Measurements from ENCODE around the gene CMTM2. TPM values are rescaled to one million over a fixed set of nuclear protein-coding genes. Genes with fewer than 3 reads are reported as not detected.

Gene CMTM2
- total and polyA plus RNA-seq, 2 of the 4 experiments (the other 2 are of a cell fraction): not detected

- WGBS, 2 experiments (ENCODE audit: extremely low coverage in 2 of 2, insufficient read length in 1 of 2): no CpG with 5 or more reads among the region's 2 CpGs
- no peak overlapping the region for H4K5ac ChIP-seq (ENCODE audit: low read depth, low read length)
- no peaks in the 10 kb centered on the region for H3K9me1 ChIP-seq (ENCODE audit: insufficient read depth, low read length)
- dilution Hi-C loops (cut with HindIII; ENCODE audit: low sequenced_read_pairs, unreplicated experiment) (no loop called here), intact Hi-C loops (cut with micrococcal nuclease) (no loop called here), in situ Hi-C loops (cut with MboI; ENCODE audit: low sequenced_read_pairs) (no loop called here)
- no TSS peak for BruUV-seq (replicated peaks)
- no peak overlapping the region for H2BK15ac ChIP-seq (ENCODE audit: low read depth, low read length)
- no peak overlapping the region for H4K91ac ChIP-seq (ENCODE audit: insufficient read depth, low read depth, low read length)
- no peak overlapping the region for H2AK9ac ChIP-seq (replicated peaks; ENCODE audit: low read depth, low read length, poor library complexity)
- no peak overlapping the region for H3K4ac ChIP-seq (ENCODE audit: low read depth, low read length)
- POLR2A ChIA-PET (ENCODE audit: unreplicated experiment): no interaction called here
- H3K56ac ChIP-seq (ENCODE audit: extremely low read depth, insufficient read depth, low read length): no peak overlapping the region
- H2AFZ ChIP-seq (replicated peaks; ENCODE audit: low read length, poor library complexity): no peak overlapping the region
- no peak overlapping the region for H3K23ac ChIP-seq (ENCODE audit: low read depth, low read length)
- H2BK120ac ChIP-seq (ENCODE audit: low read depth, low read length): no peak overlapping the region
- no peak overlapping the region for H2BK20ac ChIP-seq (ENCODE audit: low read depth, low read length)
- no peaks in the 10 kb centered on the region for H3K9me3 ChIP-seq (ENCODE audit: control insufficient read depth, insufficient read depth, low read length)
- no peak overlapping the region for H3K18ac ChIP-seq (ENCODE audit: low read depth, low read length)
- no peaks in the 10 kb centered on the region for H3K4me1 ChIP-seq (ENCODE audit: control insufficient read depth, insufficient read depth, low read length)
- no peak overlapping the region for H3K14ac ChIP-seq (replicated peaks; ENCODE audit: low read depth, low read length)
- no peak overlapping the region for H4K8ac ChIP-seq (ENCODE audit: low read depth in 2 of 2, low read length in 2 of 2)
- peaks cover 25% of the 10 kb centered on the region for H3K36me3 ChIP-seq (ENCODE audit: control insufficient read depth, insufficient read depth, low read length)
- DNase-seq: no peak
- no peaks in the 10 kb centered on the region for H3K27me3 ChIP-seq (ENCODE audit: control insufficient read depth, insufficient read depth, low read length)
- H3K9ac ChIP-seq (ENCODE audit: low read depth, low read length): no peak overlapping the region
- no peak overlapping the region for H2BK5ac ChIP-seq (ENCODE audit: low read depth, low read length, poor library complexity, severe bottlenecking)
- H3K4me2 ChIP-seq (ENCODE audit: low read depth, low read length): no peak overlapping the region
- no peak overlapping the region for H3K4me3 ChIP-seq (ENCODE audit: insufficient read depth, low read depth, low read length)
- CTCF ChIA-PET: interaction anchor here (1.0 kb wide), 1 partner anchor 52 kb away, joined by 3 read pairs; no protein-coding TSS in a partner anchor
- H3K27ac ChIP-seq (ENCODE audit: insufficient read depth, low read length): no peak overlapping the region
- H4K20me1 ChIP-seq (ENCODE audit: insufficient read depth, low read length): 0 out of 2 replicates have a peak, but pooled peaks cover 3% of the 10 kb centered on the region
- H3K79me1 ChIP-seq (ENCODE audit: low read depth in 1 of 2, low read length in 2 of 2): peaks cover 15 to 41% of the 10 kb centered on the region in 2 experiments; a peak in 3 of 4 replicates
- TF ChIP-seq USF2 (IDR thresholded peaks at IDR 0.05; ENCODE audit: low read depth, low read length): no peak
- TF ChIP-seq POLR2A (IDR thresholded peaks at IDR 0.05; ENCODE audit: low read depth, low read length): no peak
- TF ChIP-seq CTCF (conservative IDR thresholded peaks at IDR 0.05; ENCODE audit: low read depth, low read length): no peak
- no peak for TF ChIP-seq CHD1 (IDR thresholded peaks at IDR 0.05; ENCODE audit: low read depth, low read length)
- no peak for TF ChIP-seq ELK1 (IDR thresholded peaks at IDR 0.05; ENCODE audit: borderline replicate concordance, low read depth, low read length)
- no peak for TF ChIP-seq MAZ (IDR thresholded peaks at IDR 0.05; ENCODE audit: borderline replicate concordance, low read depth, low read length)
- no peak for TF ChIP-seq BHLHE40 (IDR thresholded peaks at IDR 0.05; ENCODE audit: low read depth, low read length)
- no peak for TF ChIP-seq CEBPB (IDR thresholded peaks at IDR 0.05; ENCODE audit: low read depth, low read length)
- TF ChIP-seq MXI1 (IDR thresholded peaks at IDR 0.05; ENCODE audit: borderline replicate concordance, low read depth, low read length): no peak
- ATAC-seq (ENCODE audit: low read depth): no peak
- H2AK5ac ChIP-seq (ENCODE audit: low read depth, low read length): no peak overlapping the region
Measured at GRCh38 chr16:66562986-66563385, 16.3 kb upstream of the CMTM2 start.
